Suprapubic skin (tissue), 4 donors: Measurements from ENCODE around the gene EBF4. TPM values are rescaled to one million over a fixed set of nuclear protein-coding genes. Genes with fewer than 3 reads are reported as not detected.

Experiments
- DNase-seq, 2 donors: peaks; one replicate each; pipeline ENCODE4 v3.0.0-alpha.2; 2019; ENCODE audit warnings: low spot score in 2 of 2
- H3K27ac ChIP-seq: fragments of 200-600 bp; sonication (generic); one replicate; pipeline ENCODE4 v1.5.1; 2019
- H3K27me3 ChIP-seq: fragments of 200-600 bp; sonication (generic); one replicate; pipeline ENCODE4 v1.5.1; 2019
- H3K36me3 ChIP-seq: fragments of 200-600 bp; sonication (generic); one replicate; pipeline ENCODE4 v1.5.1; 2019
- H3K4me1 ChIP-seq: fragments of 200-600 bp; sonication (generic); one replicate; pipeline ENCODE4 v1.5.1; 2019
- H3K4me3 ChIP-seq: fragments of 200-600 bp; sonication (generic); one replicate; pipeline ENCODE4 v1.5.1; 2019; ENCODE audit warnings: mild to moderate bottlenecking
- H3K9me3 ChIP-seq: fragments of 200-600 bp; sonication (generic); one replicate; pipeline ENCODE4 v1.5.1; 2019
- EP300 ChIP-seq: sonication (generic); formaldehyde crosslinking; IDR thresholded peaks from one replicate; pipeline ENCODE4 v1.6.1; 2017; ENCODE audit warnings: antibody characterized with exemption
- POLR2A ChIP-seq, 2 donors: fragments of 450-650 bp; IDR thresholded peaks; one replicate each; pipeline ENCODE4 v1.6.1; 2017; ENCODE audit warnings: antibody characterized with exemption in 2 of 2, mild to moderate bottlenecking in 2 of 2, moderate library complexity in 2 of 2
- POLR2AphosphoS5 ChIP-seq, 3 donors: sonication (generic); formaldehyde crosslinking; IDR thresholded peaks; one replicate each; pipeline ENCODE4 v1.6.1; 2017; ENCODE audit warnings: antibody characterized with exemption in 3 of 3
- WGBS: methylation state at CpG from one replicate; pipeline ENCODE4 v1.1.5; 2018; 5-methylcytosine and 5-hydroxymethylcytosine counted together
- total RNA-seq, 4 donors: library from RNA; depleted of rRNA; stranded (reverse); fragments of >200 nt; gene quantifications; one replicate each; pipeline ENCODE4 v1.1.0, GENCODE V29; 2016
- TF ChIP-seq, protein P1 (sequence below), 2 donors: fragments of 200-600 bp in 1 of 2; fragments of 450-650 bp in 1 of 2; sonication (generic) in 1 of 2; IDR thresholded peaks; one replicate each; pipeline ENCODE4 v1.5.1; 2016 to 2019; ENCODE audit warnings: antibody characterized with exemption in 2 of 2, mild to moderate bottlenecking in 1 of 2, moderate library complexity in 1 of 2

Gene EBF4
- total RNA-seq, 4 donors from 2014 or later = 5.9 to 12.6 (median 6.3) TPM

DNA sequence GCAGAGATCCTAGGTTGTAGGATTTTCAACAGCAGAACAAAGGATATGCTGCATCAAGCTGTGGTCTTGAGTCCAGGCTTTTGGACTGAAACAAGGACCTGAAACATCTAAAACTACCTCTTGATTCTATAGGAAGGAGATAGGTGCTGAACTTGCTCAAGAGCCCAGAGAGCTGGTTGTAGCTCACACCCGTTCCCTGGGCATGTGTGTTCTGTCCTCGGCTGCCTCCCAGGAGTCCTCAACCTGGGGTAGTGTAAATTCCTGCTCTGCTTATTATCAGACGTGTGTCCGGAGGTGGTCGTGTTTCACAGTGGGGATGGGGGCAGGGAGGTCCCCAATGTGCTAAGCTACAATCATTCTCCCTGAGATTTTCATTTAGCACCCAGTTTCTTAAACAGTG is 35.3 kb upstream of the EBF4 start:
- Histone ChIP-seq H3K27ac (no peak overlapping the region), H3K27me3 (no peaks in the 10 kb centered on the region), H3K4me1 (peaks cover 20% of the 10 kb centered on the region), H3K9me3 (no peaks in the 10 kb centered on the region), H3K36me3 (peaks cover 82% of the 10 kb centered on the region), H3K4me3 (no peak overlapping the region)
- TF ChIP-seq POLR2A (IDR thresholded peaks at IDR 0.05) (no peak), EP300 (no peak), POLR2AphosphoS5 (IDR thresholded peaks at IDR 0.05) (no peak)
- TF ChIP-seq, protein P1, sequence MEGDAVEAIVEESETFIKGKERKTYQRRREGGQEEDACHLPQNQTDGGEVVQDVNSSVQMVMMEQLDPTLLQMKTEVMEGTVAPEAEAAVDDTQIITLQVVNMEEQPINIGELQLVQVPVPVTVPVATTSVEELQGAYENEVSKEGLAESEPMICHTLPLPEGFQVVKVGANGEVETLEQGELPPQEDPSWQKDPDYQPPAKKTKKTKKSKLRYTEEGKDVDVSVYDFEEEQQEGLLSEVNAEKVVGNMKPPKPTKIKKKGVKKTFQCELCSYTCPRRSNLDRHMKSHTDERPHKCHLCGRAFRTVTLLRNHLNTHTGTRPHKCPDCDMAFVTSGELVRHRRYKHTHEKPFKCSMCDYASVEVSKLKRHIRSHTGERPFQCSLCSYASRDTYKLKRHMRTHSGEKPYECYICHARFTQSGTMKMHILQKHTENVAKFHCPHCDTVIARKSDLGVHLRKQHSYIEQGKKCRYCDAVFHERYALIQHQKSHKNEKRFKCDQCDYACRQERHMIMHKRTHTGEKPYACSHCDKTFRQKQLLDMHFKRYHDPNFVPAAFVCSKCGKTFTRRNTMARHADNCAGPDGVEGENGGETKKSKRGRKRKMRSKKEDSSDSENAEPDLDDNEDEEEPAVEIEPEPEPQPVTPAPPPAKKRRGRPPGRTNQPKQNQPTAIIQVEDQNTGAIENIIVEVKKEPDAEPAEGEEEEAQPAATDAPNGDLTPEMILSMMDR (IDR thresholded peaks at IDR 0.05) = no peak
- 87% methylated on average over 5 of the region's 5 CpGs for WGBS
- no peak for DNase-seq

DNA sequence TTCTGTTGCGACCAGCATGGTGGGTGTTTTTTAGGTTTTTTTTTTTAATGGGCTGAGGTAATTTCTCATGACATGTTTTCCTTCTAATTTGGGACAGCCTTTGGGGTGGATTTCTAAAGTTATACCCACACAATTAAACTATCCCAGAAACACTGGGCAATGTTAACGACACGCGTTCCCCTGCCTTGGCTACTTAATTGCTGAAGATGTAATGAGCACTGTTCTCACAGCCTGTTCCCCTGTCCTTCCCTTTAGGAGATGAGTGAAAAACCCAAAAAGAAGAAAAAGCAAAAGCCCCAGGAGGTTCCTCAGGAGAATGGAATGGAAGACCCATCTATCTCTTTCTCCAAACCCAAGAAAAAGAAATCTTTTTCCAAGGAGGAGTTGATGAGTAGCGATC is 34.9 kb upstream of the EBF4 start:
- Histone ChIP-seq H3K27me3 (no peaks in the 10 kb centered on the region), H3K4me1 (peaks cover 20% of the 10 kb centered on the region), H3K36me3 (peaks cover 86% of the 10 kb centered on the region), H3K27ac (no peak overlapping the region), H3K9me3 (no peaks in the 10 kb centered on the region), H3K4me3 (no peak overlapping the region)
- 89% methylated on average over 5 of the region's 5 CpGs for WGBS
- TF ChIP-seq, protein P1 (IDR thresholded peaks at IDR 0.05) = no peak
- TF ChIP-seq EP300 (no peak), POLR2A (IDR thresholded peaks at IDR 0.05) (no peak), POLR2AphosphoS5 (IDR thresholded peaks at IDR 0.05) (no peak)
- DNase-seq = no peak

DNA sequence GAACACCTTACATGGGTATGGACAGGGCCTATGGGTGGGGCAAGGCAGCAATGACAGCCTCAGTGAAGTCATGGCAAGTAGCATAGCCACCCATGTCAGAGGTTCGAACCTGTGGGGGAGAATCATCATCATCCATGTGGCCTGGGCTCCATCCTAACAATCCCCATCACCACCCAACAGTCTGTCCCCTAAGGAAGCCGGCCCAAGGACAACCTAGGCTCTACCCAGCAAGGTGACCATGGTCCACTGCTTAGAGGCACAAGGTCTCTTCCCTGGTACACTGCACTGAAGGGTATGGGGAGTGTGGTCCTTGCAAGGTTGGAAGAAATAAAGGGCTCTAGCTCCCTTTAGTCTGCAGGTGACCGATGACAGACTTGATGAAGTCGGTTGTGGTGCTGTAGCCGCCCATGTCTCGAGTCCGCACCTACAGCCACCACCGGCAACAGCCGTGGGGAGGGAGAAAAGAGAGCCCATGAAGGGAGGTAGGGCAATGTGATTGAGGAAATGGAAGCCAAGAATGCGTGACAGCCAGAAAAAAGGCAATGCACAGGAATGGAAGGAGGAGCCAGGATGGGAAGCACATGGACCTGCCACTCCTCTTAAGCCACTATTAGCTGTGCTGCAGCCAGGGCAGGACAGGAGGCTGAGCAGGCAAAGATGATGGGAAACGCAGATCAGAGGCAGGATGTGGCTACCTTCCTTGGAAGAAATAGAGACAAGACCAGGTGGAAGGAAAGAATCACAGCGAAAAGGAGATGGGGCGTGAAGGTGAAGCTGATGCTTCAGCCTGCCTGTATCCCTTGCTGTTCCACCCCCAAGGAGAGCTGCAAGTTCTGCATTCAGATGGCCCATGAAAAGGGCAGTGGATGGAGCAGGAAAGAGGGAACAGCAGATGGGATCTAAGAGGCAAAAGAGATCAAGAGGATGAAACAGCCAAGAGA is 33.9 kb upstream of the EBF4 start:
- Histone ChIP-seq H3K27ac (no peak overlapping the region), H3K36me3 (peaks cover 88% of the 10 kb centered on the region), H3K4me1 (peaks cover 20% of the 10 kb centered on the region), H3K4me3 (no peak overlapping the region), H3K9me3 (no peaks in the 10 kb centered on the region), H3K27me3 (no peaks in the 10 kb centered on the region)
- TF ChIP-seq POLR2A (IDR thresholded peaks at IDR 0.05) = no peak
- no peak for TF ChIP-seq POLR2AphosphoS5 (IDR thresholded peaks at IDR 0.05)
- TF ChIP-seq EP300 = no peak
- TF ChIP-seq, protein P1 (IDR thresholded peaks at IDR 0.05) = no peak
- 83% methylated on average over 12 of the region's 13 CpGs for WGBS
- DNase-seq = no peak

DNA sequence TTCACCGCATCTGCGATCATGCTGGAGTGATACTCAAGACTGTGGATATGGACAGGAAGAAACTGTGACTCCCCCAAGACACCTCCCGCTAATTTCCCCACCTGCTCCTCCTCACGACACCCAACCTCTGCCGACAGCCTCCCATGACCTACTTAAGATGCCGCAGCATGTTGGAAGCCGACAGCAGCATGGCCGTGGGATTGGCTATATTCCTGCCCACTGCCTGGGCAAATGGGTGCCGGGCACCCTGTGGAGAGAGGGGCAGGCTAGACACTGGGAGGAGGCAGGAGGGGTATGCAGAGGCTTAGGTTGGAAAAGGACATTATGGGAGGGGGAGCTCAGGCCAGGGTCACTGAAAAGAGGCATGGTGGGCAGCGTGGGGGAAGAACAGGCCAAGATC is 33.0 kb upstream of the EBF4 start:
- DNase-seq = no peak
- peaks cover 84% of the 10 kb centered on the region for H3K36me3 ChIP-seq
- no peaks in the 10 kb centered on the region for H3K27me3 ChIP-seq
- no peaks in the 10 kb centered on the region for H3K9me3 ChIP-seq
- peaks cover 15% of the 10 kb centered on the region for H3K4me1 ChIP-seq
- 89% methylated on average over 10 of the region's 10 CpGs for WGBS
- no peak overlapping the region for H3K4me3 ChIP-seq
- no peak overlapping the region for H3K27ac ChIP-seq
- TF ChIP-seq, protein P1 (IDR thresholded peaks at IDR 0.05) = no peak
- TF ChIP-seq POLR2AphosphoS5 (IDR thresholded peaks at IDR 0.05) = no peak
- no peak for TF ChIP-seq EP300
- no peak for TF ChIP-seq POLR2A (IDR thresholded peaks at IDR 0.05)

DNA sequence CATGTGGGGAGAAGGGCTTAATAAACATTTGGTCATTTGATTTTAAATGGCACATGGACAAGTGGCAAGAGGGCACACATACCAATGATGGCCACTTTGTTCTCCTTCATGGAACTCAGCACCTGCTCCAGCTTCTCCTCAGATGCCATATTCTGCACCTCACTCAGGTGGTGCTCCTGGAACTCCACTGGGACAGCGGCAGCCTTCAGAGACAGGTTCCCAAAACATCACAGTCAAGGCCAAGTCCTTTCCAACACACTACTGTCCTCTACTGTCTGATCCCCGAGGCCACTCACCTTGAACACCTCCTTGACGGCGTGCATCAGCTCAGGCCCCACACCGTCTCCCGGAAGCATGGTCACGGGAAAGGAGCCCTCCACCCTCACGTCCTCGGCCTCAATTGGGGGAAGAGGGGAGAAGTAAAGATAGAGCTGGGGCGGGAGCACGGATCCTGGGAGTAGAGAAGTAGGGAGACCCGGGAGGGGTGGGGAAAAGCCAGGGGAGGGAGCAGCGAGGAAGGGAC is 29.2 kb upstream of the EBF4 start:
- peak overlapping the region; percentile 71 for H3K4me3 ChIP-seq
- H3K36me3 ChIP-seq = peaks cover 45% of the 10 kb centered on the region
- no peak for DNase-seq
- H3K27me3 ChIP-seq = no peaks in the 10 kb centered on the region
- TF ChIP-seq, protein P1 (IDR thresholded peaks at IDR 0.05) = no peak
- TF ChIP-seq POLR2A (IDR thresholded peaks at IDR 0.05) = no peak
- TF ChIP-seq POLR2AphosphoS5 (IDR thresholded peaks at IDR 0.05) = no peak
- no peak for TF ChIP-seq EP300
- peak overlapping the region; percentile 83 for H3K27ac ChIP-seq
- H3K9me3 ChIP-seq = no peaks in the 10 kb centered on the region
- peaks cover 17% of the 10 kb centered on the region for H3K4me1 ChIP-seq
- 7% methylated on average over 13 of the region's 13 CpGs for WGBS
